AG04449 (cell line): Measurements from ENCODE around the gene ATXN1.

Experiments used
- CTCF ChIA-PET: fragments of 350-600 bp; formaldehyde crosslinking; extraction: SDS; loops from one replicate; lab custom pipeline; 2021; ENCODE audit warnings: antibody characterized with exemption; lab: Yijun Ruan, JAX
- POLR2A ChIA-PET: fragments of 400-600, 350-600 bp; formaldehyde crosslinking; extraction: SDS; loops from one replicate; lab custom pipeline; 2020; ENCODE audit warnings: antibody characterized with exemption, inconsistent platforms; lab: Yijun Ruan, JAX
- DNase-seq: peaks from one replicate; pipeline ENCODE4 v3.0.0-alpha.2; 2010; ENCODE audit warnings: low read depth, low spot score
- H3K4me3 ChIP-seq: 2 replicates; pipeline ENCODE4 v1.5.1; 2011; ENCODE audit warnings: low read depth, mild to moderate bottlenecking, control low read depth, low read length
- TF ChIP-seq, protein P1 (sequence below): IDR thresholded peaks from one replicate; pipeline ENCODE4 v1.5.1; 2011; ENCODE audit warnings: mild to moderate bottlenecking, moderate library complexity, low read length, control low read depth, inconsistent platforms; ENCODE audit not compliant: insufficient read depth; ENCODE audit errors: missing control alignments

Gene ATXN1

DNA sequence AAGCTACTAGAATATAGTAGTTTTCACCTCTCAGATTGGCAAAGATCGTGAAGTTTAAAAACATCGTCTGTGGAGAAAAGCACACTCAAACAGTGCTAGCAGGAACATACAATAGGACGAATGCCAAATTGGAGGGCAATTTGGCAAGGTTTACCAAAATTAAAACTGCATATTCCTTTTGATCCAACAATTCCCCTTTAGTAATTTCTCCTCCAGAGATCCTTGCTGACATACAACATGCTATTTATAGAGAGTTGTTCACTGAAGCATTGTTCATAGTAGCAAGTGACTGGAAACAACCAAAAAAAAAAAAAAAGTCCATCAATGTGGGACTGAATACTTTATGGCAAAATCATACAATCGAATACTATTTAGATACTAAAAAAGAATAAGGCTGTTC lies 202.2 kb downstream of the ATXN1 start:
- no peak overlapping the region for H3K4me3 ChIP-seq
- POLR2A ChIA-PET: no interaction called here
- DNase-seq: no peak
- CTCF ChIA-PET: no interaction called here
- TF ChIP-seq, protein P1, sequence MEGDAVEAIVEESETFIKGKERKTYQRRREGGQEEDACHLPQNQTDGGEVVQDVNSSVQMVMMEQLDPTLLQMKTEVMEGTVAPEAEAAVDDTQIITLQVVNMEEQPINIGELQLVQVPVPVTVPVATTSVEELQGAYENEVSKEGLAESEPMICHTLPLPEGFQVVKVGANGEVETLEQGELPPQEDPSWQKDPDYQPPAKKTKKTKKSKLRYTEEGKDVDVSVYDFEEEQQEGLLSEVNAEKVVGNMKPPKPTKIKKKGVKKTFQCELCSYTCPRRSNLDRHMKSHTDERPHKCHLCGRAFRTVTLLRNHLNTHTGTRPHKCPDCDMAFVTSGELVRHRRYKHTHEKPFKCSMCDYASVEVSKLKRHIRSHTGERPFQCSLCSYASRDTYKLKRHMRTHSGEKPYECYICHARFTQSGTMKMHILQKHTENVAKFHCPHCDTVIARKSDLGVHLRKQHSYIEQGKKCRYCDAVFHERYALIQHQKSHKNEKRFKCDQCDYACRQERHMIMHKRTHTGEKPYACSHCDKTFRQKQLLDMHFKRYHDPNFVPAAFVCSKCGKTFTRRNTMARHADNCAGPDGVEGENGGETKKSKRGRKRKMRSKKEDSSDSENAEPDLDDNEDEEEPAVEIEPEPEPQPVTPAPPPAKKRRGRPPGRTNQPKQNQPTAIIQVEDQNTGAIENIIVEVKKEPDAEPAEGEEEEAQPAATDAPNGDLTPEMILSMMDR: no peak

DNA sequence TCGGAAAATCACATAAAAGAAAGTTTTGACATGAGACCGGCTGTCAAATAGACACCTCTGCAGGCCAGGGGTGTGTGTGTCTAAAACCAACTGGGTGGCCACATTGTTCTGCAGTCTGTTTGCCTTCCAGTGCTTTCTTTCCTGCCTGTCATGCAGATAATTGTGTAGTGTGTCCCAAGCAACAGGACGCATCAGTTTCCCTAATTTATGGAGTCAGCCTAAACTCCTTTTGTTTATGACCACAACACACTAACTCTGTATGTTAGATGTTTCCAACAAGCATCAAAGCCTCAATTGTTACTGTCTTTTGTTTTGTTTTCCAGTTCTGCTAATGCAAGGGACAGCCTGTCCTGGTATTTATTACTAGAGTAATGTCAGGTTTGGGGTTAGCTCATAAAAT lies 205.7 kb downstream of the ATXN1 start:
- POLR2A ChIA-PET: no interaction called here
- no peak overlapping the region for H3K4me3 ChIP-seq
- CTCF ChIA-PET: no interaction called here
- DNase-seq: no peak
- TF ChIP-seq, protein P1: no peak

DNA sequence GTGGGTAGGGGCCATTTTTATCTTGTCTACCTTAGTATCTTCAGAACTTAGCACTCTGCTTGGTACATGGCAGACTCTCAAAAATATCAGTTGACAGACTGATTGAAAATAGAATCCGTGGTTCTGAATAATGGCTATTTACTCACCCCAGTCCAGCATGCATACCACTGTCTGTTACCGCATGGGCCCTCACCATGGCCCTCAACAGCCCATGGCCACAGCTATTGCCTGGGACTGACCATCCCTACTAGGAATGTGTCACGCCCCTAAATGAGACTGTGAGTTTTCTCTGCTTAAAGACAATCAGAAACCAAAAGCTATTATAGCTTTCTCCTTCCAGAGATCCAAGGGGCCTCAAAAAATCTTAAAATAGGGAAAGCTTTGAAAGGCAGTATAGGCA lies 207.7 kb downstream of the ATXN1 start:
- POLR2A ChIA-PET: no interaction called here
- TF ChIP-seq, protein P1: no peak
- H3K4me3 ChIP-seq: no peak overlapping the region
- no peak for DNase-seq
- CTCF ChIA-PET: interaction anchor here (0.7 kb wide), 1 partner anchor 220 kb away, joined by 3 read pairs; no protein-coding TSS in a partner anchor

DNA sequence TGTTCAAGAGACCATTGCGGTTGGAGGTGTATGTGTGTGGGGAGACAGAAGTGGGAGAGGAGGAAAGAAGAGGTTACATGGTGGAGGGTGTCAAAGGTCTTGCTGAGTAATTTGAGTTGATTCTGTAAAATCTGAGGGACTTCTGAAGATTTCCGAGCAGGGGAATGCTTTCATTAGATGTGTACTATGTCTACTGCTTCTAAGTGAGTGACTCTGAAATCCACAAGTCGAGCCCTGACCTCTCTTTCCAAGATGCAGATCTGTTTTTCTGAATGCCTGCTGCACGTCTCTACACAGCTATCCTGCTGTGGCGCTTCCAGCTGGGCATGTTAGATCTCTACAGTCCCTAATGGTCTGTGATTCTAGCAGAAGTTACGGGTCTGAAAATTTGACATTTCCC lies 209.8 kb downstream of the ATXN1 start:
- no peak overlapping the region for H3K4me3 ChIP-seq
- CTCF ChIA-PET: no interaction called here
- no peak for DNase-seq
- TF ChIP-seq, protein P1: no peak
- POLR2A ChIA-PET: no interaction called here

DNA sequence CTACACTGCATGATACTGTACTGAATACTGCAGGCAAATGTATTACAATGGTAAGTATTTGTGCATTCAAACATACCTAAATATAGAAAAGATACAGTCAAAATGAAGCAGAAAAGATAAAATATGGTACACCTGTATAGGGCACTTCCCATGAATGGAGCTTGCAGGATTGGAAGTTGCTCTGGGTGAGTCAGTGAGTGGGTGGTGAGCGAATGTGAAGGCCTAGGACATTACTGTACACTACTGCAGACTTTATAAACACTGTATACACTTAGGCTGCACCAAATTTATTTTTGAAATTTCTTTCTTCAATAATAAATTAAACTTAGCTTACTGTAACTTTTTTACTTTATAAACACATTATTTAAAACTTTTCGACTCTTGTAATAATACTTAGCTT lies 213.1 kb downstream of the ATXN1 start:
- TF ChIP-seq, protein P1: no peak
- no peak for DNase-seq
- ChIA-PET CTCF (interaction anchor here (1.3 kb wide), 1 partner anchor 36 kb away, joined by 4 read pairs; no protein-coding TSS in a partner anchor), POLR2A (no interaction called here)
- H3K4me3 ChIP-seq: no peak overlapping the region

DNA sequence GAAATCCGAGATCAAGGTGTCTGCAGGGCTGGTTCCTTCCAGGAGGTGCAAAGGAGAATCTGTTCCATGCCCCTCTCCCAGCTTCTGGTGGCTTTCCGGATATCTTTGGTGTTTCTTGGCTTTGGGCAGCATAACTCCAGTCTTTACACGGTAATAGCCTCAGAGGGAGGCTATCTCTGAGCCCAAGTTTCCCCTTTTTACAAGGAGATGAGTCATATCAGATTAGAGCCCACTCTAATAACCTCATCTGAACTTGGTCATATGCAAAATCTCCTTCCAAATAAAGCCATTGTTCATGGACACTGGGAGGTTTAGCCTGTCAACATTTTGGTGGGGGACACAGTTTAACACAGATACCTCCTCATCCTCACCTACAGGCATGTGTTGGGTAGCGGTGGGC lies 213.7 kb downstream of the ATXN1 start:
- ChIA-PET CTCF (no interaction called here), POLR2A (no interaction called here)
- H3K4me3 ChIP-seq: no peak overlapping the region
- TF ChIP-seq, protein P1: no peak
- no peak for DNase-seq
